Epithelial cell of esophagus (primary cell): ENCODE results near the gene PANK4.
"Not testable (repeated sequence)": the region's sequence is repeated elsewhere in the genome, so short reads cannot be mapped to it uniquely, and the experiment has no call there.

Source experiments
- DNase-seq: peaks from one replicate; pipeline ENCODE4 v3.0.0; 2010; ENCODE audit warnings: low read depth
- H3K4me3 ChIP-seq: 2 replicates; pipeline ENCODE4 v1.5.1; 2011; ENCODE audit warnings: mild to moderate bottlenecking, low read length, control low read depth
- CTCF ChIP-seq: IDR thresholded peaks from 2 replicates; pipeline ENCODE4 v1.5.1; 2011; ENCODE audit warnings: low read depth, mild to moderate bottlenecking, low read length, control low read depth, inconsistent platforms; ENCODE audit not compliant: insufficient read depth; ENCODE audit errors: missing control alignments

Gene PANK4

GRCh38 chr1:2525920-2526823 lies at the start of gene PANK4:
Gene PANK4, minus strand, starts transcription at chr1:2526596. Its CDS starts 9 bp downstream, at chr1:2526587.
- H3K4me3 ChIP-seq = peak within 1 kb of the TSS; percentile 83
- no peak for TF ChIP-seq CTCF
- DNase-seq = peak; percentile 98

GRCh38 chr1:2574350-2574749 lies 48.0 kb upstream of the PANK4 start:
- DNase-seq = no peak
- H3K4me3 ChIP-seq = no peak overlapping the region
- TF ChIP-seq CTCF = no peak

- no peak for DNase-seq
- no peak overlapping the region for H3K4me3 ChIP-seq
- no peak for TF ChIP-seq CTCF
Measured at GRCh38 chr1:2573250-2573920, 47.0 kb upstream of the PANK4 start.

GRCh38 chr1:2571348-2571747 lies 45.0 kb upstream of the PANK4 start:
- DNase-seq = no peak
- no peak overlapping the region for H3K4me3 ChIP-seq
- no peak for TF ChIP-seq CTCF

- no peak for TF ChIP-seq CTCF
- H3K4me3 ChIP-seq = no peak overlapping the region
- no peak for DNase-seq
Measured at GRCh38 chr1:2570332-2570731, 43.9 kb upstream of the PANK4 start.

- not testable (repeated sequence) for DNase-seq, H3K4me3 ChIP-seq
Measured at GRCh38 chr1:2569703-2570102, 43.3 kb upstream of the PANK4 start.

- DNase-seq = no peak
Measured at GRCh38 chr1:2569060-2569459, 42.7 kb upstream of the PANK4 start.

GRCh38 chr1:2568187-2568816 lies 41.9 kb upstream of the PANK4 start:
- not testable (repeated sequence) for H3K4me3 ChIP-seq, DNase-seq

More at GRCh38 chr1:2569060-2569459, 42.7 kb upstream of the PANK4 start:
- no peak overlapping the region for H3K4me3 ChIP-seq
- no peak for TF ChIP-seq CTCF
